ENCODE data around the gene TMEM191C. TPM values are rescaled to one million over a fixed set of nuclear protein-coding genes. Genes with fewer than 3 reads are reported as not detected.
A peak's percentile ranks its signal among the peaks of the same experiment; 100 is the strongest.
"Not testable (repeated sequence)": the region's sequence is repeated elsewhere in the genome, so short reads cannot be mapped to it uniquely, and the experiment has no call there.

The TMEM191C gene
- total RNA-seq, 6 donors from 2014 or later: 1.00 to 2.9 (median 1.5) TPM

DNA sequence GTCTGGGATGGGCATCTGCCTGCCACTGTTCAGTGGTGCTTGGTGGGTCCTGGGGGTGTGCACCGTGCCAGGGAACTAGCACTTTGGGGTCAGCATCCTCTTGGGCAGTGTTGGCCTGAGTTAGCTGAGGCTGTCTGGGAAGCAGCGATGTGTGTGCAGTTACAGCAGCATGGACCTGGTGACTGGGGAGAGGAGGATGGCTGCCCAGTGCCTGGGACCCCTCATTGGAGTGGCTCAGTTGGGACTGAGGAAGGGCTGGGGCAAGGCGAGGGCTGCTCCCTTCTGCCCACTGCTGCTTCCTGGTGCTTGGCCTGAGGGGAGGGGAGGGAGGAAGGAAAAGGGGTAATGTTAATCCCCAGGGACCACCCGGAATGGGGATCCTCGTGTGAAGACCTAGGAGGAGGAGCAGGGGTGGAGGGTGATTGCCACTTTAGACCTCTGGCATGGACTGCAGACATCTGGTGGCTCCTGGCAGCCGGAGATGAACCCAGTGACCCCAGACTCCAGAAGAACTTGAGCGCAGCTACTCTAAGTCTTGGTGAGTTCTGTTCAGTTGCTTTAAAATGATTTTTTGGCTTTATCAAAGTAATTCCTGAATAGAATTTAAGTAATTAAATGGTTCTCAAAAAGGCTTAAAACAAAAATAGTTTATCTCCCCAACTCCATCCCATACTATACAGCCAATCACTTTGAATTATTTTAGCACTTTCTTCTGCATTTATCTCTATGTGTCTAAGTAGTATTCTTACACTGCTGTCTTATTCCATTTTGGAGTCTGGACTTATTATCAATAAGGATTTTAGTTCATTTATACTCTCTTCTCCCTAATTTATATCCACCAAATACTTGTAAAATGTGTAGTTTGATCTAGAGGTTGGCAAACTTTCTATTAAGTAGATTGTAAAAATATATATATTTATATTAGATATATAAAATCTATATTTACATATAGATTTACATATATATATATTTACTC lies 15.4 kb upstream of the TMEM191C start:
- DNase-seq (peak in 1 of 2 donors; percentile 13), ATAC-seq (ENCODE audit: low FRiP score in 2 of 2) (no peak)
- Histone ChIP-seq H3K36me3 (peaks cover 0 to 12% (median 10%) of the 10 kb centered on the region in 4 donors), H3K9me3 (no peaks in the 10 kb centered on the region), H3K27ac (no peak overlapping the region), H3K4me3 (no peak overlapping the region), H3K4me1 (peaks cover 0 to 7% (median 0%) of the 10 kb centered on the region in 4 donors), H3K27me3 (no peaks in the 10 kb centered on the region)
- TF ChIP-seq EP300 (IDR thresholded peaks at IDR 0.05) (no peak), POLR2A (IDR thresholded peaks at IDR 0.05) (no peak), POLR2AphosphoS5 (IDR thresholded peaks at IDR 0.05) (no peak)
- TF ChIP-seq, protein P1, sequence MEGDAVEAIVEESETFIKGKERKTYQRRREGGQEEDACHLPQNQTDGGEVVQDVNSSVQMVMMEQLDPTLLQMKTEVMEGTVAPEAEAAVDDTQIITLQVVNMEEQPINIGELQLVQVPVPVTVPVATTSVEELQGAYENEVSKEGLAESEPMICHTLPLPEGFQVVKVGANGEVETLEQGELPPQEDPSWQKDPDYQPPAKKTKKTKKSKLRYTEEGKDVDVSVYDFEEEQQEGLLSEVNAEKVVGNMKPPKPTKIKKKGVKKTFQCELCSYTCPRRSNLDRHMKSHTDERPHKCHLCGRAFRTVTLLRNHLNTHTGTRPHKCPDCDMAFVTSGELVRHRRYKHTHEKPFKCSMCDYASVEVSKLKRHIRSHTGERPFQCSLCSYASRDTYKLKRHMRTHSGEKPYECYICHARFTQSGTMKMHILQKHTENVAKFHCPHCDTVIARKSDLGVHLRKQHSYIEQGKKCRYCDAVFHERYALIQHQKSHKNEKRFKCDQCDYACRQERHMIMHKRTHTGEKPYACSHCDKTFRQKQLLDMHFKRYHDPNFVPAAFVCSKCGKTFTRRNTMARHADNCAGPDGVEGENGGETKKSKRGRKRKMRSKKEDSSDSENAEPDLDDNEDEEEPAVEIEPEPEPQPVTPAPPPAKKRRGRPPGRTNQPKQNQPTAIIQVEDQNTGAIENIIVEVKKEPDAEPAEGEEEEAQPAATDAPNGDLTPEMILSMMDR (IDR thresholded peaks at IDR 0.05): no peak
- 80 to 81% methylated on average over 5 to 7 of the region's 7 CpGs for WGBS, 2 donors

DNA sequence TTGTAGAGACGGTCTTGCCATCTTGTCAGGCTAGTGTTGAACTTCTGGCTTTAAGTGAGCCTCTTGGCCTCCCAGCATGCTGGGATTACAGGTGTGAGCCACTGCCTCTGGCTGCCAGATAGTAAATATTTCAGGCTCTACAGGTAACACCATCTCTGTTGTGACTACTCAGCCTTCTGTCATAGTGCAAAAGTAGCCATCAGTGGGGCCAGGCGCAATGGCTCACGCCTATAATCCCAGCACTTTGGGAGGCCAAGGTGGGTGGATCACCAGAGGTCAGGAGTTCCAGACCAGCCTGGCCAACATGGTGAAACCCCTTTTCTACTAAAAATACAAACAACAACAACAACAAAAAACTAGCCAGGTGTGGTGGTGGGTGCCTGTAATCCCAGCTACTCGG lies 14.5 kb upstream of the TMEM191C start:
- WGBS, 2 donors: 97 to 100% methylated on average over 2 to 4 of the region's 4 CpGs
- H3K9me3 ChIP-seq; DNase-seq; H3K27me3 ChIP-seq; H3K4me3 ChIP-seq; H3K27ac ChIP-seq; H3K36me3 ChIP-seq; ATAC-seq (ENCODE audit: low FRiP score in 2 of 2): not testable (repeated sequence)
- H3K4me1 ChIP-seq: peaks cover 0 to 14% (median 0%) of the 10 kb centered on the region in 4 donors

DNA sequence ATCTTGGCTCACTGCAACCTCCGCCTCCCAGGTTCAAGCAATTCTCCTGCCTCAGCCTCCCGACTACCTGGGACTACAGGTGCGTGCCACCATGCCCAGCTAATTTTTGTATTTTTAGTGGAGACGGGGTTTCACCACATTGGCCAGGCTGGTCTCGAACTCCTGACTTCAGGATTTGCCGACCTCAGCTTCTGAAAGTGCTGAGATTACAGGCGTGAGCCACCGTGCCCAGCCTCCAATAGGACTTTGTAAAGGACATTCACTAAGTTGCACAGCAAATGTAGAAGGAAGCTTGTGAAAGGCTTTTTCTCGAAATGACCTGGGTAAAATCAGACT lies 12.2 kb upstream of the TMEM191C start:
- H3K27ac ChIP-seq; H3K9me3 ChIP-seq; H3K4me3 ChIP-seq; H3K36me3 ChIP-seq; H3K27me3 ChIP-seq; ATAC-seq (ENCODE audit: low FRiP score in 2 of 2); DNase-seq: not testable (repeated sequence)
- H3K4me1 ChIP-seq: peaks cover 0 to 14% (median 0%) of the 10 kb centered on the region in 4 donors
- whole genome bisulfite sequencing, 2 donors: 92 to 93% methylated on average over 9 of the region's 9 CpGs

DNA sequence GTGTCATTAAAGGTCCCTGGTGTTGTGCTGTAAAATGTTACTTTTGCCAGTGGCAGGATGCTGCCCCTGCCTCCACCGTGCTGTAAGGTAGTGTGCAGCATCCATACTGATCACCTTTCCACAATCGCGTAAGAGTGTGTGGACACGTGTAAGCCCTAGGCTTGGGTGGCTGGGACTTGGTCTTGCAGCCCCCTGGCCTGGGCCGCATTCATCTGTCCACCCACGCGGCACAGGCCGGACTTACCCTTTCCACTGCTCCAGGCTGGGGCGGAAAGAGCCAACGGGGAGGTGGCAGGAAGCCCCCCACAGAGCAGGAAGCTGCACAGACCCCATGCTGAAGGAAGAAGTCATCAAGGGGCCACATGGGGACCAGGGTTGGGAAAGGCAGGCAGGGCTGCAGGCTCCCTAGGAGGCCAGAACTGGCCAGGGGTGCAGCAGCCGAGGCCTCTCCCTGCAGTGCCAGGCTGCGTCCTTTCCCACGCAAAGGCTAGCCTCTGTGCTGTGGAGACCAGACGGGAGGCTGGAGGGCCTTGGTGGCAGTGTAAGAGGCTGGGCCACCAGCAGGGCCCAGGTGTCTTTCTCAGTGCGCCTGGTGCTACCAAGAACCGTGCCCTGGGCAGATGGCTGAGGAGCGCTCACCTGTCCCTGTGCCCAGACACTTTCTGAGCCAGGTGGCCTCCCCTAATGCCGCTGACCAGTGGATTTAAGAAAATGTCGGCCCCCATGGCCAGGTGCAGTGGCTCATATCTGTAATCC lies 11.7 kb upstream of the TMEM191C start:
- Histone ChIP-seq H3K4me3 (no peak overlapping the region), H3K9me3 (no peaks in the 10 kb centered on the region), H3K4me1 (peaks cover 0 to 14% (median 0%) of the 10 kb centered on the region in 4 donors), H3K36me3 (no peaks in the 10 kb centered on the region), H3K27me3 (no peaks in the 10 kb centered on the region), H3K27ac (no peak overlapping the region)
- WGBS, 2 donors: 89 to 95% methylated on average over 6 to 19 of the region's 19 CpGs
- ATAC-seq (ENCODE audit: low FRiP score in 2 of 2): peak; percentile 8 to 20
- TF ChIP-seq POLR2AphosphoS5 (IDR thresholded peaks at IDR 0.05) (no peak), EP300 (IDR thresholded peaks at IDR 0.05) (no peak), POLR2A (IDR thresholded peaks at IDR 0.05) (no peak)
- TF ChIP-seq, protein P1 (IDR thresholded peaks at IDR 0.05): no peak
- peak in 1 of 2 donors; percentile 26 for DNase-seq

DNA sequence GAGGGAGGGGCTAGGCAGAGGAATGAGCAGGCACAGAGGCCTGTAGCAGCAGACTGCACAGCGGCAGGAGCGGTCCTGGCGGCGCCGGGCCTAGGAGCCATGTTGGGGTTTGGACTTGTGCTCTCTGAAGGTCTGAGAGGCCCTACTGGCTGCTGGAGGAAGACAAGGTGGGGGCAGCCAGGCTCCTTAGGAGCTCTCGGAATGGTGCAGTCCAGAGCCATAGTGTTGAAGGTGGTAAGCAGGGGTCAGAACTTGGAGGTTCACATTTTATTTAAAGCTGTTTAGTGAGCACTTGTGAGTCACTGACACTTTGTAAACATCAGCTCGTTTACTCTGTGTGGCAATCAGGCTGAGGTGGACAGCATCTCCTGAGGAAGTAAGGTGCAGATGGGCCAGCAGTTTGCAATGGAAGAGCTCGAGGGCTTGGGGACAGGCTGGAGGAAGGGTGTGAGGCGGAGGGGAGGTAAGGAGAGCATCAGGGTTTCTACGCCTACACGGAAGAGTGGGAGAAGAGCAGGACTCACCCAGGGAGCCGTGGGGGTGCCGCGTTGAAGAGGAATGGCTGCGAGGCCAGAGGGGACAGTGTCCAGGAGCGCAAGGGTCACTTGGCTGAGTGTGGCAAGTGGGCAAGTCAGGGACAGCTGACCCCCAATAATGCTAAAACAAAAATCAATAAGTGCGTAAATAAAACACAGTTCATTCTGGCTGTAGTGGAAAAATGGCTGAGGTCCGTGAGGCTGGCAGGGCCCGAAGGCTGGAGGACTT lies 10.0 kb upstream of the TMEM191C start:
- peaks cover 0 to 14% (median 0%) of the 10 kb centered on the region in 4 donors for H3K4me1 ChIP-seq
- no peaks in the 10 kb centered on the region for H3K27me3 ChIP-seq
- TF ChIP-seq POLR2A (IDR thresholded peaks at IDR 0.05): no peak
- no peaks in the 10 kb centered on the region for H3K9me3 ChIP-seq
- H3K27ac ChIP-seq: peak overlapping the region in 1 of 4 donors; percentile 1
- no peak overlapping the region for H3K4me3 ChIP-seq
- DNase-seq (peak; percentile 50 to 70), ATAC-seq (ENCODE audit: low FRiP score in 2 of 2) (peak; percentile 17 to 64)
- 79 to 82% methylated on average over 19 of the region's 19 CpGs for whole genome bisulfite sequencing, 2 donors
- no peaks in the 10 kb centered on the region for H3K36me3 ChIP-seq

DNA sequence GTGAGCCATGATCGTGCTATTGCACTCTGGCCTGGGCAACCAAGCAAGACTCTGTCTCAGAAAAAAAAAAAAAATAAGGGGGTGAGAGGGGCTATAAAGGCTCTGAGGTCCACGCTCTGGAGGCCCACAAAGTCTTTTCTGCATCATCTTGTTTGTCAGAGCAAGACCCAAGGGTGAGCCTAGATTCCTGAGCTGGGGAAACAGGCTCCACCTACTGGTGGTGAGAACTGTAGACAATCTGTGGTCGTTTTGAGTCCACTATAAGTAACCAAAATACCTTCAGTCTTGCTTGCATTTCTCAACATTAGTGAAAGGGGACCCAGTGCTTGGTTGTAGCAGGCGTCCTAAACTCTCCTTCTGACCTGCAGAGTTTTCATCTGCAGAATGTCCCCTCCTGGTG lies 4.5 kb upstream of the TMEM191C start:
- not testable (repeated sequence) for H3K9me3 ChIP-seq, H3K4me1 ChIP-seq, H3K4me3 ChIP-seq, H3K27ac ChIP-seq, H3K27me3 ChIP-seq, DNase-seq, H3K36me3 ChIP-seq
- ATAC-seq (ENCODE audit: low FRiP score in 2 of 2): peak in 1 of 2 donors; percentile 59
- WGBS, 2 donors: no CpG with 5 or more reads among the region's 4 CpGs

DNA sequence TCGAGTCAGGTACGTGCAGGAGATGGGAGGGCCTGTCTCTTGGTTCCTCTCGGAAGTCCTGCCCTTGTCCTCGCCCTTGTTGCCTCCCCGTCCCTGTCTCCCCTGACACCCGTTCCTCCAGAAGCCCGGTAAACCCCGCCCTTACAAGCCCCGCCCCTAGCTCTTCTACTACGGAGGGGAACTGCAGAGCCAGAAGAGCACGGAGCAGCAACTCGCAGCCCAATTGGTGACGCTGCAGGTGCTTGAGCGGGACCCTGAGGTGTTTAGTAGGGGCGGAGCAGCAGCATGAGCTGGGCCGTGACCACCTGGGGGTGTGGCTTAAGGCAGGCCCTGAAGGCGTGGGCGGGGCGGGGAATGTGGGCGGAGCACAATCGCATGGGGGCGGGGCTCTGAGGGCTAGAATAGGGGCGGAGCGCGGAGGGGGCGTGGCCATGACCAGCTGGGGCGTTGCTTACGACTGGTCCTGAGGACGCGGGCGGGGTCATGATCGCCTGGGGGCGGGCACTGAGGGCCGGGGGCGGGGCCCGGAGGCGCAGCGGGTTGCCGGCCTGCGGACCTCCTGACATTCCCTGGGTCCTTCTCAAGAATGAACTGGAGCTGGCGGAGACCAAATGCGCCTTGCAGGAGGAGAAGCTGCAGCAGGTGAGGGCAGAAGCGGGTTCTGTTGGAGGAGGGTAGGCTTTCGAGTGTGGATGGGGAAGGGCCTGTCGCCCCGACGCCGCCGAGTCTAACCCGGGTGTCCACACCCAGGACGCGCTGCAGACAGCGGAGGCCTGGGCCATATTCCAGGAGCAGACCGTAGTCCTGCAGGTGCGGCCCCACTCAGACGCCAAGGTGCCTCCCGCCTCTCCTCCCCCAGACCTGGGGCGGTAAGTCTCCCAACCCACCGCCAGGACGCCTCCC lies 1.3 kb downstream of the TMEM191C start:
- DNase-seq (peak; percentile 96 to 98), ATAC-seq (ENCODE audit: low FRiP score in 2 of 2) (peak; percentile 97 to 99)
- not testable (repeated sequence) for H3K4me1 ChIP-seq, H3K27me3 ChIP-seq, H3K36me3 ChIP-seq, H3K9me3 ChIP-seq
- whole genome bisulfite sequencing, 2 donors: 0% methylated on average over 4 of the region's 60 CpGs; no CpG with 5 or more reads in 1 of the 2 donors
- Histone ChIP-seq H3K27ac (peak overlapping the region in 2 of 4 donors; percentile 61 to 66), H3K4me3 (peak overlapping the region in 3 of 4 donors; percentile 44 to 51 (median 44))

DNA sequence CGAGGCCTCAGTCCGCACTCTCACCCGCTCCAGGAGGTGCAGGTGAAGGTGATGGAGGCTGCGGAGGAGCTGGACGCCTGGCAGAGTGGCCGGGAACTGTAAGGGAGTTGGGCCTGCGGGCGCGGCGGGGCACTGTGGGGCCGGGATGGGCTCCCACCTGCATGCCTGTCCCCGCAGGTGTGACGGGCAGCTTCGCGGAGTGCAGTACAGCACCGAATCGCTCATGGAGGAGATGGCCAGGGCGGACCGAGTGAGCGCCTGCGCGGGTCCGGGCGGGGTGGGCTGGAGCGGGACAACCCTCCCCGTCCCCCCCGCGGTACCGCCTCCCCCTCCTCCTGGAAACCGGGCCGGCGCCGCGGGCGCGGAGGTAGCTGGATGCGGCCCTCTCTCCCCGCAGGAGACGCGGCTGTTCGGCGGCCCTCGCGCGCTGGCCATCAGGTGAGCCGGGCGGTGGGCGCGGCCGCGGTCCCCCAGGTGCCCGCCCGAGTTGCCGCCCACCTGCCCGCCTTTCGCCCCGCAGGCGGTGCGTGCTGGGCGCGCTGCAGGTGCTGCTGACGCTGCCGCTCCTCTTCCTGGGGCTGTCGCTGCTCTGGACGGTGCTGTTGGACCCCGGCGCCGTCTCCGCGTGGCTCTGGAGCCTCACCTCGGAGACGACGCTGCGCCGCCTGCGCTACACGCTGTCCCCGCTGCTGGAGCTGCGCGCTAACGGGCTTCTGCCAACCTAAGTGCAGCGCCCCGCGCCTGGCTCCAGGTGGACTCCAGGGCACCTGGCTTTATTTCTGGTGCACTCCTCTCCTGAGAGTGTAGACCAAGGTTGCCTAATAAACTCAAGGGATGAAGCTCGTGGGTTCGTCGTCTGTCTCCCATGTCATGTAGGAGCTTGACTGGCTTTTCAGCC lies 2.2 kb downstream of the TMEM191C start:
- not testable (repeated sequence) for H3K27me3 ChIP-seq; H3K36me3 ChIP-seq; H3K4me1 ChIP-seq; H3K27ac ChIP-seq; H3K9me3 ChIP-seq; ATAC-seq (ENCODE audit: low FRiP score in 2 of 2); H3K4me3 ChIP-seq
- WGBS, 2 donors: 25% methylated on average over 25 of the region's 87 CpGs; no CpG with 5 or more reads in 1 of the 2 donors
- peak in 1 of 2 donors; percentile 86 for DNase-seq

All from upper lobe of left lung (tissue), 6 donors.